HPDE6-E6E7 (cell line): ENCODE data around the gene RFX1.
A peak's percentile ranks its signal among the peaks of the same experiment; 100 is the strongest.
"Not testable (repeated sequence)": the region's sequence is repeated elsewhere in the genome, so short reads cannot be mapped to it uniquely, and the experiment has no call there.

Source experiments
- DNase-seq: peaks from one replicate; pipeline ENCODE4 v3.0.0; 2011; ENCODE audit warnings: missing footprints; ENCODE audit errors: extremely low spot score

The RFX1 gene

GRCh38 chr19:13979686-13980085 lies 26.4 kb downstream of the RFX1 start:
- no peak for DNase-seq

GRCh38 chr19:13979244-13979615 lies 26.9 kb downstream of the RFX1 start:
- no peak for DNase-seq

GRCh38 chr19:13978351-13979243 lies 27.5 kb downstream of the RFX1 start:
- no peak for DNase-seq

- DNase-seq, result no peak
Observed at GRCh38 chr19:13977803-13978202, 28.3 kb downstream of the RFX1 start.

GRCh38 chr19:13976446-13976845 lies 29.7 kb downstream of the RFX1 start:
- DNase-seq, result no peak

GRCh38 chr19:13975870-13976269 lies 30.2 kb downstream of the RFX1 start:
- no peak for DNase-seq

GRCh38 chr19:13974073-13974472 lies 32.0 kb downstream of the RFX1 start:
- DNase-seq, result peak; percentile 84

GRCh38 chr19:13973479-13973878 lies 32.6 kb downstream of the RFX1 start:
- DNase-seq, result not testable (repeated sequence)

GRCh38 chr19:13972368-13973155 lies 33.6 kb downstream of the RFX1 start:
- DNase-seq, result no peak

- not testable (repeated sequence) for DNase-seq
Observed at GRCh38 chr19:13971868-13972267, 34.3 kb downstream of the RFX1 start.

- no peak for DNase-seq
Observed at GRCh38 chr19:13969897-13970296, 36.2 kb downstream of the RFX1 start.

GRCh38 chr19:13968999-13969398 lies 37.1 kb downstream of the RFX1 start:
- DNase-seq, result no peak

GRCh38 chr19:13968383-13968935 lies 37.7 kb downstream of the RFX1 start:
- no peak for DNase-seq

- DNase-seq, result not testable (repeated sequence)
Observed at GRCh38 chr19:13967206-13967605, 38.9 kb downstream of the RFX1 start.

- no peak for DNase-seq
Observed at GRCh38 chr19:13966684-13967128, 39.4 kb downstream of the RFX1 start.

- no peak for DNase-seq
Observed at GRCh38 chr19:13965926-13966683, 40.0 kb downstream of the RFX1 start.

- DNase-seq, result no peak
Observed at GRCh38 chr19:13965377-13965896, 40.7 kb downstream of the RFX1 start.

- no peak for DNase-seq
Observed at GRCh38 chr19:13964776-13965175, 41.3 kb downstream of the RFX1 start.

GRCh38 chr19:13963603-13964105 lies 42.5 kb downstream of the RFX1 start:
- DNase-seq, result no peak

GRCh38 chr19:13962699-13963602 lies 43.2 kb downstream of the RFX1 start:
- DNase-seq, result no peak
